CD8-positive, alpha-beta memory T cell (primary cell): Measurements from ENCODE around the gene C17orf75. TPM values are rescaled to one million over a fixed set of nuclear protein-coding genes. Genes with fewer than 3 reads are reported as not detected.

Source experiments
- CTCF ChIA-PET: fragments of 350-600 bp; sonication (Branson Sonifier 250); formaldehyde crosslinking; loops from one replicate; lab custom pipeline; 2021; ENCODE audit warnings: antibody characterized with exemption; lab: Charles Lee
- POLR2A ChIA-PET: fragments of 350-600 bp; sonication (Branson Sonifier 250); formaldehyde crosslinking; loops from one replicate; lab custom pipeline; 2021; ENCODE audit warnings: antibody characterized with exemption; lab: Charles Lee
- DNase-seq, 5 donors: peaks; one replicate each; pipeline versions ENCODE4 v3.0.0 to v3.0.0-alpha.2; 2020 to 2022; ENCODE audit warnings: mixed read lengths in 1 of 5
- H3K27ac ChIP-seq: one replicate; pipeline ENCODE4 v1.7.0; 2013; ENCODE audit warnings: low read depth, mild to moderate bottlenecking, low read length, moderate library complexity
- H3K27me3 ChIP-seq: 2 replicates; pipeline ENCODE4 v1.7.0; 2013; ENCODE audit warnings: low read length, mild to moderate bottlenecking; ENCODE audit not compliant: insufficient read depth, poor library complexity, severe bottlenecking
- H3K36me3 ChIP-seq: 2 replicates; pipeline ENCODE4 v1.7.0; 2013; ENCODE audit warnings: mild to moderate bottlenecking, low read length, moderate library complexity; ENCODE audit not compliant: insufficient read depth
- H3K4me1 ChIP-seq: 2 replicates; pipeline ENCODE4 v1.7.0; 2013; ENCODE audit warnings: mild to moderate bottlenecking, low read length, moderate library complexity; ENCODE audit not compliant: insufficient read depth
- H3K4me3 ChIP-seq: 2 replicates; pipeline ENCODE4 v1.7.0; 2013; ENCODE audit warnings: mild to moderate bottlenecking, low read length
- H3K9me3 ChIP-seq: 2 replicates; pipeline ENCODE4 v1.7.0; 2013; ENCODE audit warnings: mild to moderate bottlenecking, low read length
- H3K27ac Mint-ChIP-seq, 8 donors: one replicate each; pipeline ENCODE4 v1.8.0; 2020 to 2021; ENCODE audit warnings: mixed read lengths in 8 of 8, mild to moderate bottlenecking in 6 of 8, inconsistent platforms in 3 of 8, moderate library complexity in 3 of 8
- H3K27me3 Mint-ChIP-seq, 2 donors: one replicate each; pipeline ENCODE4 v1.8.0; 2020 to 2021; ENCODE audit warnings: mixed read lengths in 2 of 2, mild to moderate bottlenecking in 1 of 2, moderate library complexity in 1 of 2
- H3K36me3 Mint-ChIP-seq, 3 donors: one replicate each; pipeline ENCODE4 v1.8.0; 2020 to 2021; ENCODE audit warnings: mixed read lengths in 3 of 3, inconsistent platforms in 1 of 3, mild to moderate bottlenecking in 1 of 3
- H3K4me1 Mint-ChIP-seq, 3 donors: one replicate each; pipeline ENCODE4 v1.8.0; 2020 to 2021; ENCODE audit warnings: mixed read lengths in 3 of 3, inconsistent platforms in 1 of 3, mild to moderate bottlenecking in 1 of 3
- H3K4me3 Mint-ChIP-seq, 7 donors: one replicate each; pipeline ENCODE4 v1.8.0; 2020 to 2021; ENCODE audit warnings: mixed read lengths in 7 of 7, mild to moderate bottlenecking in 6 of 7, moderate library complexity in 4 of 7, inconsistent platforms in 2 of 7
- H3K9me3 Mint-ChIP-seq, 5 donors: one replicate each; pipeline ENCODE4 v1.8.0; 2020 to 2022; ENCODE audit warnings: mixed read lengths in 5 of 5, mild to moderate bottlenecking in 3 of 5, moderate library complexity in 2 of 5, inconsistent platforms in 1 of 5
- polyA plus RNA-seq: library from polyadenylated mRNA; unstranded; fragments of 300-500 nt; fragmentation: Illumina TruSeq; gene quantifications from one replicate; pipeline ENCODE4 v1.2.3, GENCODE V29; 2021
- total RNA-seq, 2 experiments: library from RNA; stranded (reverse); gene quantifications; one replicate each; pipeline ENCODE4 v1.2.3, GENCODE V29; 2021

C17orf75 gene
- total and polyA plus RNA-seq, 3 experiments from 2014 or later: 12.6 to 33.4 (median 24.7) TPM

DNA sequence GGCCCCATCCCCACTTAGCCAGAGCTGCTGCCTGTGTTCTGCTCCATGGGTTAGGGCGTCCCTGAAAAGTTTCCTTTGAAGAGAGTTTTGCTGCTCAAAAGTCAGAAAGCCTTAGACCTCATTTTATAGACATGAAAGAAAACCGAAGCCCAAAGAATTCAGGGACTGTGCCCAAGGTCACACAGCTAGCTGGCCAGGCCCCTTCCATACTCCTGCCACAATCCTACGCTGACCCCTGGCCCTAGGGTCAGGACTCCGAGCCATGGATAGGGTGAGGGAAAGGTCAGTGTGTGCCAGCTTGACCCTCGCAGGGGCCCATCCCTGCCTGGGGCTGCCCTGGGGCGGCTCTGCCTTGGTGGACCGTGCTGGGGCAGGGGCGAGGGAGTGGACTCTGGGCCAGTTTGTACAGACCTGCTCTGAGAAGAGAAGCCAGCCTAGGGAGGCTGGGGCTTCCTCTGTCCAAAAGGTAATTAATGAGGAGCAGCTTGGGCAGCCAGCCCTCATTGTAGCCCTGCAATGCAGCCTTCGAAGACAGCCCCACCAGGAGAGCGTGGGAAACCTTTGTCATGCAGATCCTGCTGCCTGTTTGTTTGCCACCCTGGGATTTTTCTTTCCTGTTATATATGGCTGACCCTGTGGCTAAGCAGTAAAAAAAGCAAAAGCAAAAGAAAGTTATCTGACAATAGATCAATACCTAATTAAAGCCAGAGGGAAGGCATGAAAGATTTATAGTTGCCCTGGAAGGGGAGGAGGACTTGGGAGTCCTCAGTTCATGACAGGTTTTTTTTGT is 38.9 kb downstream of the C17orf75 start:
- no peak overlapping the region for H3K27ac Mint-ChIP-seq
- H3K36me3 ChIP-seq: no peaks in the 10 kb centered on the region

DNA sequence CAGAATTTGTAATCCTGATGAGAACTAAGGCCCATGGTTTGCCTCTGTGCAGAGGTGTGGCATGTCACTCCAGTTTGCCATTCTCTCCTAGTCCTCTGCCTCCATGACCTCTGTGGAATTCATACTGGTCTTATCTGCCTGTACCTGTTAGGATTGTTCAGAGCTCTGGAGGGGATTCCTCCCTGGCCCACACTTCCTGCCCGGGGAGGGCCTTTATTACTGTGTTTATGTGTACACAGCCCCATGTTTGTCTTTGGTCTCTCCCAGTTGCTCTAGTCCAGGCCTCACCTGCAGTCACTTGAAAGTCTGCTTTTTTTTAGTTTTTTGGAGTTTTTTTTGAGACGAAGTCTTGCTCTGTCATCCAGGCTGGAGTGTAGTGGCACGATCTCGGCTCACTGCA is 39.9 kb downstream of the C17orf75 start:
- Mint-ChIP-seq H3K4me1 (no peaks in the 10 kb centered on the region), H3K36me3 (no peaks in the 10 kb centered on the region), H3K4me3 (no peak overlapping the region), H3K27ac (peak overlapping the region in 1 of 8 donors; percentile 81), H3K27me3 (no peaks in the 10 kb centered on the region), H3K9me3 (no peaks in the 10 kb centered on the region)
- H3K27ac ChIP-seq: no peak overlapping the region
- DNase-seq: no peak
- H3K27me3 ChIP-seq: no peaks in the 10 kb centered on the region
- no peak overlapping the region for H3K4me3 ChIP-seq
- H3K9me3 ChIP-seq: no peaks in the 10 kb centered on the region
- ChIA-PET POLR2A (no interaction called here), CTCF (no interaction called here)
- no peaks in the 10 kb centered on the region for H3K36me3 ChIP-seq
- no peaks in the 10 kb centered on the region for H3K4me1 ChIP-seq

More for the DNA sequence above, 38.9 kb downstream of the C17orf75 start:
- H3K27ac ChIP-seq: no peak overlapping the region
- no peaks in the 10 kb centered on the region for H3K27me3 ChIP-seq
- no peak overlapping the region for H3K4me3 Mint-ChIP-seq
- POLR2A ChIA-PET: no interaction called here
- H3K4me1 Mint-ChIP-seq: no peaks in the 10 kb centered on the region
- H3K27me3 Mint-ChIP-seq: no peaks in the 10 kb centered on the region
- no peaks in the 10 kb centered on the region for H3K36me3 Mint-ChIP-seq
- H3K4me1 ChIP-seq: no peaks in the 10 kb centered on the region
- H3K4me3 ChIP-seq: no peak overlapping the region
- no peaks in the 10 kb centered on the region for H3K9me3 Mint-ChIP-seq
- no peaks in the 10 kb centered on the region for H3K9me3 ChIP-seq
- no peak for DNase-seq
- CTCF ChIA-PET: no interaction called here

DNA sequence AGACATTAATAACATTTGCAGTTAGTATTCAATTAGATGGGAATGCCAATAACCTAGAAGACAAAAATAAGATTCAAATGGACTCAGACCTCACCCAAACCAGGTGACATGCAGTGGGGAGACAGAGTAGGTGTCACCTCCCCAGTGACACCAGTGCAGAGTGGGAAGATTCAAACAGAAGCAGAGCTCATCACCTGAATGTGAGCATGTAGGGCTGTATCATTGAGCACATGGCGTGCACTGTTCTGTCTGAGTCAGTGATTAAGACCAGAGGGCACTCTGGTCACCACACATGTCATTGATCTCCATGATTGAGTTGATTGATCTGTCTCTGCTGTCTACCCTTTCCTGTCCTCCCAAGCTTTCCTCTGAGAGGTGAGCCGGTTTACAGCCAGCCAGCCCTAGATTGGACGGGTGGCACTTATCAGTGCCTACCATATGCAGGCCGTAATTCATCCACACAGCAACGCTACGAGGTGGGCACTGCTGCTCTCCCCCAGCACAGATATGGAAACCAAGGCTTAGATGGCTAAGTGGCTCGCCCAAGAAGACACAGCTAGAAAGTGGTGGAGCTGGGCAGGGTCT is 42.3 kb downstream of the C17orf75 start:
- POLR2A ChIA-PET: no interaction called here
- H3K27ac Mint-ChIP-seq: peak overlapping the region in 2 of 8 donors; percentile 26 to 48
- CTCF ChIA-PET: no interaction called here
- no peaks in the 10 kb centered on the region for H3K36me3 ChIP-seq
- H3K9me3 Mint-ChIP-seq: no peaks in the 10 kb centered on the region
- H3K27me3 ChIP-seq: no peaks in the 10 kb centered on the region
- no peak overlapping the region for H3K4me3 ChIP-seq
- no peaks in the 10 kb centered on the region for H3K36me3 Mint-ChIP-seq
- no peaks in the 10 kb centered on the region for H3K4me1 ChIP-seq
- DNase-seq: no peak
- H3K9me3 ChIP-seq: no peaks in the 10 kb centered on the region
- H3K27me3 Mint-ChIP-seq: no peaks in the 10 kb centered on the region
- no peaks in the 10 kb centered on the region for H3K4me1 Mint-ChIP-seq
- H3K27ac ChIP-seq: no peak overlapping the region
- no peak overlapping the region for H3K4me3 Mint-ChIP-seq

DNA sequence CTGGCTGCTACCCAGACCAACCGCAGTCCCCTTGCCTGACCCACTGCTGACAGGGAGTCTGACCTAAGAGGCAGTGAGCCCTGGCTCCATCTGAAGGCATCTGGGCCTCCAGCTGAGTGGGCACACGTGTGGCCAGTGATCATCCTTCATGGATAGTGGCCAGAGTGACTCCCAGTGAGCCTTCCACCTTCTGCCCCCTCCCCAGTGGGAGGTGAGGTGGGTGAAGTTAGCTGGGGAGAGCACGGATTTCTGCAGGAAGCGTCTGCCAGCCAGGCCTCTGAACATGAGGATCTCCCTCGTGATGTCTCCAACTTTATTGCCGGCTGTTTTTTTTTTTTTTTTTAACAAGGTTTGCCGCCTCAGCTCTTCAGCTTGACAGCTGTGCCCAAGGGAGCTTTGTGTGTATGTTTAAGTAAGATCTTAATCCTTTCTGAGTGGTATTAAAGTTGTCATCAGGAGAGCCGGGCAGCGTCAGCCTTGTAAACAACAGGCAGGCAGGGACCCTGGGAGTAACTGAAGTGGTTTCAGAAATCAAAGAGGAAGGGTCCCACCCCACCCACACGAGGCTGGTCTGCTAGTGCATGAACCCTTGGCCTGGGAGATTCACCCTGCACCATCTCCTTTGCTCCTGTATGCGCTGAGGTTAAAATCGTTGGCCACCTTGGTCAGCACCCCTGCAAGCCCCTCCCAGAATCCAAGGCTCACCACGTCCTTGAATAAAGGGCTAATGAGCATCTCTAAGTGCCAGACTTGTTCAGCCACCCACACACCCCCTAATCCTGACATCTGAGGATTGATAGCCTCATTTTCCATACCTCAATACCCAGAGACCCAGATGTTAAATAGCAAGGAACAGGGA is 43.0 kb downstream of the C17orf75 start:
- ChIA-PET CTCF (interaction anchor here (0.8 kb wide), 1 partner anchor 20 kb away, joined by 3 read pairs; no protein-coding TSS in a partner anchor), POLR2A (no interaction called here)
- Mint-ChIP-seq H3K27ac (peak overlapping the region in 2 of 8 donors; percentile 26 to 89), H3K4me1 (no peaks in the 10 kb centered on the region), H3K27me3 (no peaks in the 10 kb centered on the region), H3K4me3 (no peak overlapping the region), H3K9me3 (no peaks in the 10 kb centered on the region), H3K36me3 (no peaks in the 10 kb centered on the region)
- Histone ChIP-seq H3K27me3 (no peaks in the 10 kb centered on the region), H3K36me3 (no peaks in the 10 kb centered on the region), H3K9me3 (no peaks in the 10 kb centered on the region), H3K4me3 (no peak overlapping the region), H3K27ac (no peak overlapping the region), H3K4me1 (no peaks in the 10 kb centered on the region)
- DNase-seq: no peak

DNA sequence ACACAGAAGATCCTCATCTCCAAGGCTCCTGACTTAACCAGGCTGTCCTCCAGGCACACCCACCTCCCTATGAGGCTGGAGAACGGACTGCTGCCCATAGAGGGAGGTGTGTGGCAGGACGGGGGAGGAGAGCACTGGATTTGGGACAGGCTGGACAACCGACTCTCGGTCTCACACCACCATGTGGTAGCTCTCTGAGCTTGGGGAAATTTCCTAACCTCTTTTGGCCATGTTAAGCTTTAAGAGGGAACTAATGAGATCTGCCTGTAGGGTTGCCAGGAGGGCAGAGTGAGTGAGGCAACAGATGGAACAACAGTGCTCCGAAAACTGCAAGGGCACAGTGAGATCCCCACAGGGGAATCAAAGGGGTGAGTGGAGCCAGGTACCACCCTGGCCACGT is 43.7 kb downstream of the C17orf75 start:
- no peak for DNase-seq
- Histone ChIP-seq H3K4me1 (no peaks in the 10 kb centered on the region), H3K9me3 (no peaks in the 10 kb centered on the region), H3K36me3 (no peaks in the 10 kb centered on the region), H3K4me3 (no peak overlapping the region), H3K27ac (no peak overlapping the region), H3K27me3 (no peaks in the 10 kb centered on the region)
- H3K36me3 Mint-ChIP-seq: no peaks in the 10 kb centered on the region
- no peak overlapping the region for H3K4me3 Mint-ChIP-seq
- no peaks in the 10 kb centered on the region for H3K9me3 Mint-ChIP-seq
- no peaks in the 10 kb centered on the region for H3K27me3 Mint-ChIP-seq
- H3K4me1 Mint-ChIP-seq: no peaks in the 10 kb centered on the region
- POLR2A ChIA-PET: no interaction called here
- CTCF ChIA-PET: interaction anchor here (0.8 kb wide), 1 partner anchor 21 kb away, joined by 3 read pairs; no protein-coding TSS in a partner anchor
- H3K27ac Mint-ChIP-seq: peak overlapping the region in 1 of 8 donors; percentile 9

DNA sequence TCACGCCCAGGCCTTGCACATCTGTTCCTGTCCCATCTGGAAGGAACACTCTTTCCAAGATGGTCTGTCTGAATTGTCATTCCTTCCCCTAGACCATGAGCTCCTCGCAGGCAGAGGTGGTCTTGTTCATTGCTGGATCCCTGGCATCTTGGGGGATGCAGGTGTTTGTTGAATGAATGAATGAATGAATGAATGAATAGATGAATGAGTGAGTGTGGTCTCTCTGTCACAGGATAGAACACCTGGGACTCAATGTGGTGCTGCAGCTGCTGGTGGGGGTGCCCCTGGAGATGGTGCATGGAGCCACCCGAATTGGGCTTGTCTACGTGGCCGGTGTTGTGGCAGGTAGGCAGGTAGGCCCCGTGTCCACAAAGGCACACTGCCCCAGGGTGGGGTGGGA is 44.1 kb downstream of the C17orf75 start:
- no peaks in the 10 kb centered on the region for H3K9me3 ChIP-seq
- no peaks in the 10 kb centered on the region for H3K4me1 ChIP-seq
- H3K4me3 ChIP-seq: no peak overlapping the region
- CTCF ChIA-PET: no interaction called here
- no peaks in the 10 kb centered on the region for H3K27me3 Mint-ChIP-seq
- H3K27me3 ChIP-seq: no peaks in the 10 kb centered on the region
- no peaks in the 10 kb centered on the region for H3K36me3 Mint-ChIP-seq
- POLR2A ChIA-PET: no interaction called here
- H3K4me1 Mint-ChIP-seq: no peaks in the 10 kb centered on the region
- no peak overlapping the region for H3K4me3 Mint-ChIP-seq
- no peak overlapping the region for H3K27ac ChIP-seq
- no peak for DNase-seq
- H3K9me3 Mint-ChIP-seq: no peaks in the 10 kb centered on the region
- H3K36me3 ChIP-seq: no peaks in the 10 kb centered on the region
- H3K27ac Mint-ChIP-seq: no peak overlapping the region

DNA sequence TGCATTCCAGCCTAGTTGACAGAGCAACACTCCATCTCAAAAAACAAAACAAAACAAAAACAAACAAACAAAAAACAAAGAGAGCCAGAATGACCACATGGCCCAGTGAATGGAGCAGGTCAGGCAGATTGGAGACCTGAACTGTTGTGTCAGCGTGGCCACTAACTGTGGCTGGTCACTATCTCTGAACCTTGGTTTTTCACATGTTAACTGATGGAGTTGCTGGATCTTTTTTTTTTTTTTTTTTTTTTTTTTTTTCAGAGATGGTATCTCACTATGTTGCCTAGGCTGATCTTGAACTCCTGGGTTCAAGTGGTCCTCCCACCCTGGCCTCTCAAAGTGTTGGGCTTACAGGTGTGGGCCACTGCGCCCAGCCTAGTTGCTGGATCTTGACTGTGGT is 44.5 kb downstream of the C17orf75 start:
- Histone ChIP-seq H3K27me3 (no peaks in the 10 kb centered on the region), H3K27ac (no peak overlapping the region), H3K36me3 (no peaks in the 10 kb centered on the region), H3K4me3 (no peak overlapping the region), H3K4me1 (no peaks in the 10 kb centered on the region), H3K9me3 (no peaks in the 10 kb centered on the region)
- no peak for DNase-seq
- no peaks in the 10 kb centered on the region for H3K4me1 Mint-ChIP-seq
- H3K27me3 Mint-ChIP-seq: no peaks in the 10 kb centered on the region
- H3K36me3 Mint-ChIP-seq: no peaks in the 10 kb centered on the region
- H3K27ac Mint-ChIP-seq: no peak overlapping the region
- no peaks in the 10 kb centered on the region for H3K9me3 Mint-ChIP-seq
- H3K4me3 Mint-ChIP-seq: no peak overlapping the region
- ChIA-PET POLR2A (no interaction called here), CTCF (no interaction called here)

DNA sequence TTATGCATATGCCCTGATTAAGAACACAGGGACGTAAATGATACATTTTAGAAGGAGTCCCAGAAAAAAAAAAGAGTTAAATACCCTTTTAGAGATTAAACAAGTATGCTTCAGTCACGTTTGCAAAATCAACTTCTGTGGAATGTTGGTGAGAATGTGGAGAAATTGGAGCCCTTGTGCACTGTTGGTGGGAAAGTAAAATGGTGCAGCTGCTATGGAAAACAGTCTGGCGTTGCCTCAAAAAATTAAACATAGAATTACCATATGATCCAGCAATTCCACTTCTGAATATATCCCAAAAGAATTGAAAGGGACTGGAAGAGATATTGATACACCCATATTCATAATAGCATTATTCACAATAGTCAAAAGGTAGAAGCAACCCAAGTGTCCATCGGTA is 49.9 kb downstream of the C17orf75 start:
- H3K4me1 Mint-ChIP-seq: no peaks in the 10 kb centered on the region
- no peaks in the 10 kb centered on the region for H3K27me3 ChIP-seq

More for the DNA sequence above, 49.9 kb downstream of the C17orf75 start:
- Mint-ChIP-seq H3K27ac (peak overlapping the region in 1 of 8 donors; percentile 62), H3K36me3 (no peaks in the 10 kb centered on the region), H3K4me3 (no peak overlapping the region), H3K9me3 (no peaks in the 10 kb centered on the region), H3K27me3 (peaks cover 2 to 5% of the 10 kb centered on the region in 2 donors)
- Histone ChIP-seq H3K4me1 (no peaks in the 10 kb centered on the region), H3K4me3 (no peak overlapping the region), H3K9me3 (no peaks in the 10 kb centered on the region), H3K27ac (no peak overlapping the region), H3K36me3 (no peaks in the 10 kb centered on the region)
- no peak for DNase-seq
- POLR2A ChIA-PET: no interaction called here
- CTCF ChIA-PET: no interaction called here
